K562 (cell line): ENCODE results near the gene CSNK1D. TPM values are rescaled to one million over a fixed set of nuclear protein-coding genes. Genes with fewer than 3 reads are reported as not detected.

Experiments used
- ARID1B ChIP-seq: fragments of 450-650 bp; IDR thresholded peaks from 2 replicates; pipeline ENCODE4 v1.6.1; 2016; ENCODE audit warnings: antibody characterized with exemption, mild to moderate bottlenecking, inconsistent platforms
- BMI1 ChIP-seq: fragments of 150-350 bp; IDR thresholded peaks from 2 replicates; pipeline ENCODE4 v1.6.1; 2014; ENCODE audit warnings: low read length
- E2F8 ChIP-seq: fragments of 450-650 bp; IDR thresholded peaks from 2 replicates; pipeline ENCODE4 v1.7.1; 2018; ENCODE audit warnings: mild to moderate bottlenecking, low read depth; ENCODE audit not compliant: partially characterized antibody
- ERF ChIP-seq: fragments of 450-650 bp; formaldehyde crosslinking; IDR thresholded peaks from 2 replicates; pipeline ENCODE4 v1.4.0; 2020; ENCODE audit warnings: mild to moderate bottlenecking, mixed read lengths
- EZH2 ChIP-seq: IDR thresholded peaks from 2 replicates; pipeline ENCODE4 v1.6.1; 2012; ENCODE audit warnings: low read depth, mild to moderate bottlenecking, inconsistent platforms, low read length, borderline replicate concordance
- FOXM1 ChIP-seq, 2 experiments: fragments of 450-650 bp in 1 of 2; sonication (generic) in 1 of 2; formaldehyde crosslinking in 1 of 2; IDR thresholded peaks; 2 replicates each; pipeline versions ENCODE4 v1.6.1 to v1.9.0; 2017 to 2022; ENCODE audit warnings: low read depth in 2 of 2, mild to moderate bottlenecking in 2 of 2, missing genetic modification reagents in 1 of 2, moderate library complexity in 1 of 2
- GABPB1 ChIP-seq: sonication (generic); formaldehyde crosslinking; IDR thresholded peaks from 2 replicates; pipeline ENCODE4 v1.8.0; 2022; ENCODE audit warnings: mild to moderate bottlenecking, missing genetic modification reagents
- GTF2E2 ChIP-seq: fragments of 200-800 bp; sonication (Bioruptor generic); IDR thresholded peaks from 2 replicates; pipeline ENCODE4 v1.6.1; 2016; ENCODE audit warnings: missing genetic modification characterization, missing compliant biosample characterization
- HDAC8 ChIP-seq: fragments of 450-650 bp; IDR thresholded peaks from 2 replicates; pipeline ENCODE4 v1.6.1; 2016; ENCODE audit warnings: mild to moderate bottlenecking, missing genetic modification characterization, moderate library complexity, missing compliant biosample characterization
- KLF16 ChIP-seq: IDR thresholded peaks from 2 replicates; pipeline ENCODE4 v1.6.1; 2016; ENCODE audit warnings: antibody characterized with exemption
- NFIX ChIP-seq: fragments of 250-450 bp; sonication (Bioruptor Pico); IDR thresholded peaks from 2 replicates; pipeline ENCODE4 v1.4.0; 2020; ENCODE audit warnings: low read depth, mild to moderate bottlenecking, moderate library complexity
- PHB2 ChIP-seq: fragments of 450-650 bp; IDR thresholded peaks from 2 replicates; pipeline ENCODE4 v1.6.1; 2017; ENCODE audit warnings: low read depth
- PHF21A ChIP-seq: fragments of 450-650 bp; IDR thresholded peaks from 2 replicates; pipeline ENCODE4 v1.6.1; 2017; ENCODE audit warnings: low read depth, borderline replicate concordance
- TARDBP ChIP-seq: fragments of 450-650 bp; IDR thresholded peaks from 2 replicates; pipeline ENCODE4 v1.6.1; 2016
- TCF15 ChIP-seq: fragments of 250-450 bp; sonication (Bioruptor Pico); IDR thresholded peaks from 2 replicates; pipeline ENCODE4 v1.8.0; 2022; ENCODE audit warnings: moderate library complexity, mild to moderate bottlenecking, inconsistent platforms
- THRA ChIP-seq: fragments of 450-650 bp; IDR thresholded peaks from 2 replicates; pipeline ENCODE4 v1.6.1; 2017; ENCODE audit warnings: mild to moderate bottlenecking, moderate library complexity
- ZBTB34 ChIP-seq: fragments of 250-450 bp; sonication (Bioruptor Pico); IDR thresholded peaks from 2 replicates; pipeline ENCODE4 v1.8.0; 2021; ENCODE audit warnings: mild to moderate bottlenecking, moderate library complexity
- ZBTB9 ChIP-seq: fragments of 450-650 bp; formaldehyde crosslinking; IDR thresholded peaks from 2 replicates; pipeline ENCODE4 v1.4.0; 2020; ENCODE audit warnings: mild to moderate bottlenecking, moderate library complexity
- ZC3H11A ChIP-seq: IDR thresholded peaks from 2 replicates; pipeline ENCODE4 v1.6.1; 2012; ENCODE audit warnings: low read depth, low read length, improper control_type of control experiment
- ZNF143 ChIP-seq: sonication (generic); formaldehyde crosslinking; IDR thresholded peaks from 2 replicates; pipeline ENCODE4 v1.9.0; 2022; ENCODE audit warnings: mild to moderate bottlenecking, missing genetic modification reagents
- polyA plus RNA-seq, 8 experiments: library from polyadenylated mRNA; depleted of rRNA in 4 of 8; stranded (reverse) in 5 of 8; unstranded in 3 of 8; fragments of >200 nt; fragmentation: Nextera tagmentation in 2 of 8; fragmentation: Illumina TruSeq in 1 of 8; extraction: Ambion mirVana in 2 of 8; extraction: Trizol in 1 of 8; gene quantifications; 2 replicates each; pipeline versions ENCODE4 v1.2.1 to v1.2.3, GENCODE V29; 2011 to 2014; ENCODE audit warnings: inconsistent platforms in 1 of 8, missing spikeins in 1 of 8
- total RNA-seq, 7 experiments: library from RNA; depleted of rRNA in 6 of 7; stranded (reverse); fragments of >200 nt in 6 of 7; fragmentation: Illumina TruSeq in 2 of 7; extraction: Trizol in 2 of 7; gene quantifications; 2 replicates each; pipeline versions ENCODE4 v1.2.1 to v1.2.3, GENCODE V29; 2011 to 2021; ENCODE audit warnings: low replicate concordance in 1 of 7

CSNK1D gene
- total and polyA plus RNA-seq, 9 of the 15 experiments (the other 6 are each of a cell fraction or from before 2014, with no cell fraction given): 6.5 to 133 (median 41.3) TPM

- TF ChIP-seq GTF2E2 (tag) (no peak), ERF (CRISPR knock-in tag) (no peak), THRA (no peak), EZH2 (no peak), PHB2 (no peak), HDAC8 (tag) (no peak), ZBTB9 (CRISPR knock-in tag) (peak; percentile 72; the same call in 1 of the 2 replicates), ZNF143 (CRISPR knock-in tag) (no peak), TARDBP (peak; percentile 70; the same call in 1 of the 2 replicates), NFIX (0 out of 2 replicates have a peak, but pooled peaks have one; percentile 29), KLF16 (no peak), BMI1 (no peak), TCF15 (CRISPR knock-in tag) (no peak), GABPB1 (peak; percentile 88), PHF21A (no peak), E2F8 (no peak), ZBTB34 (CRISPR knock-in tag) (no peak), ZC3H11A (no peak), FOXM1 (IDR thresholded peaks at IDR 0.05; ENCODE audit: low read depth) (peak; percentile 8; the same call in 1 of the 2 replicates), FOXM1 (CRISPR knock-in tag; IDR thresholded peaks at IDR 0.05; ENCODE audit: low read depth) (no peak; the same call in 1 of the 2 replicates), ARID1B (peak; percentile 38; the same call in 1 of the 2 replicates)
These were observed 24.4 kb upstream of the CSNK1D start (continued) for GRCh38 chr17:82297714-82298537.
